GM18526 (cell line): ENCODE data around the gene DNPEP.

ENCODE experiments used
- POLR2A ChIP-seq: IDR thresholded peaks from 3 replicates; pipeline ENCODE4 v1.6.1; 2011; ENCODE audit not compliant: insufficient read length; ENCODE audit errors: extremely low read depth

The DNPEP gene

GRCh38 chr2:219388121-219388906, 602 bp upstream of the DNPEP start:
- no peak for TF ChIP-seq POLR2A

DNA sequence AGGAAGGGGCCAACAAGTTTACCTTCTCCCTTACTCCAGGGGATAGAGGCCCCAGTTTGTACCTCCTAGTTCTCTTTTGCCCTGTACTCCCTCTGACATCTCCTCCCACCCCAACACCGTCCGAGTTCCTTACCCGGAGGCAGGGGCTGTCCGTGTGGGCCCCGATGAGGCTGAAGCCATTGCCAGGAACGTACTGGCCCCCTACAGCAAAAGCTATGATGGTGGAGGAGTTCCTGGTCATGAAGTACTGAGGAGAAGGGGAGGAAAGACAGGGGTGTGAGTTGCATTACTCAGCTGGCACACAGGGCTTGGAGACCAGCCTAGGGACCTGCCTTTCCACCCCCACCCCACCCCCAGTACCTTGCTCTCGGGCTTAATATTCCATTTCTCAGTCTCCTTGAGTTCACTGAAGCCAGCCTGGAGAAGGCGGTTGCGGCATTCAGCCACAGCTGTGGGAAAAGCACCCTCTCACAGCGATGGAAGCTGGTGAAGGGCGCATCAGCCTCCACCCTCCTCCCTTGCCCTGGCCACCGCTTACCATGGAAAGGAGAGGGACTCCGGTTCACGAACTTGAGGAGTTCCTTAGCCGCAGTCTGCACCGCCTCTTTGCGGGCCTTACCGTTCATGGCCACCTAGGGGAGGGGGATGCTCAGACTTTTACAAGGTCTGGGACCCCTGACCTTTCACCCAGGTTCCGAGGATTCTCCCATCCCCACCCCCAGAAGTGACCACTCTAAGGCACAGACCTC, 1.0 kb downstream of the DNPEP start:
- no peak for TF ChIP-seq POLR2A

DNA sequence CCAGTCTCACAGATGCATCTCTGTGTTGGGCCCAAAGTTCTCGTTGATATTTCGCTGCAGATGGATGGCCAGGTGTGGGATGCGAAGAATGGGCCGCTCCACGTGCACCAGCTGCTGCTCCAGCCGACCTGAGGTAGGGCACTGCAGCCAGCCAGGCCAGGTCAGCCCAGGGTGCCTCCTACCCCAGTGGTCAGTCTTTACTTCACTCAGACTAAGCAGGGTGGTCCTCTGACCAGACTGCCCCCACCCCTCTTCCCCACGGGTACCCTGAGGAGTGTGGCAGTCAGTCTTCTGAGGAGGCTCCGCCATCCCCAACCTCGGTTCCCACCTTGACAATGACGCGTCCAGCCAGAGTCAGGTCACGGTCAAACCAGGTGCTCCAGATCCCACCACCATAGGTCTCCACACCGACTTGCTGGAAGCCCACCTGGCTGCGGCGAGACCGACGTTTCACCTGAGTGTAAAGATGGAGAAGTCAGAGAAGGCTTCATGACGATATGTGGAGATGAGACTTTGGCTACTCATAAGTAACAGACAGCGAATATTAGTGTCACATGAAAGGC, 1.7 kb downstream of the DNPEP start:
- no peak for TF ChIP-seq POLR2A

DNA sequence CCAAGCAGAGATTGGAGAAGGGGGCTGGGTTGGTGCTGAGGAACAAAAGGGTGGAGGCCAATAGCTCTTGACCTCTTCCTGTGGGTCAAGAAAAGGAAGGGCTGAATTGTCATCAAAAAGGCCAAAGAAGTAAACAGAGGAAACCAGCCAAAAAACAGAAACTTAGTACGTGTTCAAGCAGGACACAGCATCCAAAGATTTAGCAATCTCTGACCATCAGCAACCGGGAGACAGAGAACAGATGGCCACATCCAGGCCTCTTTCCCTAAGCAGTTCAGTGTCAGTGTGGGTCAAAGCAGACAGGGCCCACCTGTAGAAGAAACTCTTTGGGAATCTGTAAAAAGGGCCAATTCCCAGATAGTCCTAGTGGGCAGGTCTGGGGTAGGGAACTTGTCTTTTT, 2.9 kb downstream of the DNPEP start:
- no peak for TF ChIP-seq POLR2A

- TF ChIP-seq POLR2A: no peak
Measured at GRCh38 chr2:219384083-219384713, 3.5 kb downstream of the DNPEP start.

GRCh38 chr2:219381448-219381847, 6.3 kb downstream of the DNPEP start:
- TF ChIP-seq POLR2A: no peak

DNA sequence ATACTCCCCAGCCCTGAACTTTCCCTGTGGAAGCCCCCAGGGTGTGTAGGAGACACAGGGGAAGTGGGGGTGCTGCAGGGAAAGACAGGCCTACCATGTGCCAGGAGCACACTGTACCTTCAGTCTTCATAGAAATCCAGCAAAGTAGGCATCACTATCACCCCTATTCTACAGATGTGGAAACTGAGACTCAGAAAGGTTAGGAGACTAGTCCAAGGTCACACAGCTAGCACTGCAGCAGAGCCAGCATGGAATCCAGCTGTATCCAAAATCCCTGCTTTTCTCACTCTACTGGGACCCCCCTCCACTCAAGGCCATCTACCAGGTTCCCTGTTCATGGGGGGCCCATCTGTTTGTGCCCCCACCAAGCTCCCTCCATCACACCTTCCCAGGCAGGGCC, 6.8 kb downstream of the DNPEP start:
- TF ChIP-seq POLR2A: no peak

DNA sequence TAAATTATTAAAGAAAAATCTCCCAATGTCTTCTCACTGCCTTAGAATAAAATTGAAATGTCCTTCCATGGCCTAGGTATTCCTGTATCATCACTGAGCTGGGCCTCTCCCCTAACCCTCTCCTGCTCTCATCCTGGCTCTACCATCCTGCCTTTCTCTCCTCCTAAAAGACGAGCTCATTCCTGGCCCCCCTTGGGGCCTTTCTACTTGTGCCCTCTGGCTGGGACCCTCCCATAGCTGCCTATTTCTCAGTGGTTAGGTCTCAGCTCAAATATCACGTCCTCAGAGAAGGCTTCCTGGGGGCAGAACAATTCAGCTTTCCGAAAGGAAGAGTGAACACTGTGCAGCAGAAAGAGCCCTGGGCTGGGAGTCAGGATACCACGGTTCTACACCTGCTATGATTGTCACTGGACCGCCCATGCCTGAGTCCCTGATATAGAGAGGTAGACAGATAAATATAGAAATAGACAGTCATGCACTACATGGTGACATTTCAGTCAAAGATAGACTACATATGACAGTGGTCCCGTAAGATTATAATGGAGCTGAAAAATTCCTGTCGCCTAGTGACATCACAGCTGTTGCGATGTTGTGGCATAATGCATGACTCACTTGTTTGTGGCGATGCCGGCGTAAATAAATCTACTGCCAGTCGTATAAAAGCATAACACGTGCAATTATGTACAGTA, 9.4 kb downstream of the DNPEP start:
- no peak for TF ChIP-seq POLR2A

- TF ChIP-seq POLR2A: no peak
Measured at GRCh38 chr2:219369447-219369861, 18.3 kb downstream of the DNPEP start.

GRCh38 chr2:219368690-219369191, 19.0 kb downstream of the DNPEP start:
- no peak for TF ChIP-seq POLR2A

DNA sequence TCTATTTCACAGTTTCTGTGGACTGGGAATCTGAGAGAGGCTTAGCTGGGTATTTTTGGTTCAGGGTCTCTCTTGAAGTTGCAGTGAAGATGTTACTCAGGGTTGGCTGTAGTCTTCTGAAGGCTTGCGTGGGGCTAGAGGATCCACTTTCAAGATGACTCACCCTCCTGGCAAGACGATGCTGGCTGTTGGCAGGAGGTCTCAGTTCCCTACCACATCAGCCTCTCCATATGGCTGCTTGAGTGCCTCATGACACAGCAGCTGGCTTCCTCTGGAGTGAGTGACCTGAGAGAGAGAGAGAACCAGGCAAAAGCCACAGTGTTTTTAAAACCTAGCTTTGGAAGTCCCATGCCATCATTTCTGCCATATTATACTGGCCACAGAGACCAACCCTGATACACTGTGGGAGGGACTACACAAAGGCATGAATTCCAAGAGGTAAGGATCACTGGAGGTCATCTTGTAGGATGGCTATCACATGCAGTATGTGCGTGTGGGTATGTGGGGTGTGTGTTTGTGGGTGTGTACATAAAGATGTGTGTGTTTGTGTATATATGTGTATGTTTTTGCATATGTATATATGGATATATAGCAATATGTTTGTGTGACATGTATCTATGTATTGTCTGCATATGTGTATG, 25.1 kb downstream of the DNPEP start:
- TF ChIP-seq POLR2A: no peak

GRCh38 chr2:219362072-219362471, 25.6 kb downstream of the DNPEP start:
- no peak for TF ChIP-seq POLR2A

- no peak for TF ChIP-seq POLR2A
Measured at GRCh38 chr2:219358170-219359075, 29.3 kb downstream of the DNPEP start.
